Cortex of kidney (tissue), 1 donor: ENCODE data around the gene GRIN1.

ENCODE experiments used
- DNase-seq: peaks from one replicate; lab custom pipeline; 2025; lab: John Stamatoyannopoulos, UW

Gene GRIN1

DNA sequence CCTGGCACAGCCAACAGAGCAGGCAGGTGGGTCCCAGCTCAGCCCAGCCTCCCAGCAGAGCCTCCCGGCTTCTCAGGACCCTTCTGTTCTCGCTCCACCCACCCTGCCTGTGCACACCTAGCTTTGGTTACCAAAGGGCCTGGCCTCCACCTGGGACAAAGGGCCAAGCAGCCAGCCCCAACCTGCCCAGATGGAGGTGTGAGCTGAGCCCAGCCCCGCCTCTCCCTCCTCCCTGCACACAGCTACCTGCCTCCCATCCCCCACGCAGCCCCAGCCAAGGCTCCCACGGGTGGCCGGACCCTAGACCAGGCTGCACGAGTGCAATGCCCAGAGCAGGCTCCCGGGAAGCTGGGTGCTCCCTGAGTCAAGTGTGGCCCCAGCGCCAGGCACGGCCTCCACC is 56.0 kb downstream of the GRIN1 start:
- no peak for DNase-seq

GRCh38 chr9:137195525-137196220 is 56.7 kb downstream of the GRIN1 start:
- DNase-seq, result no peak

GRCh38 chr9:137198051-137198901 is 59.3 kb downstream of the GRIN1 start:
- no peak for DNase-seq

- DNase-seq, result no peak
Measured at GRCh38 chr9:137198902-137199283, 59.9 kb downstream of the GRIN1 start.

- DNase-seq, result no peak
Measured at GRCh38 chr9:137199411-137200121, 60.6 kb downstream of the GRIN1 start.

DNA sequence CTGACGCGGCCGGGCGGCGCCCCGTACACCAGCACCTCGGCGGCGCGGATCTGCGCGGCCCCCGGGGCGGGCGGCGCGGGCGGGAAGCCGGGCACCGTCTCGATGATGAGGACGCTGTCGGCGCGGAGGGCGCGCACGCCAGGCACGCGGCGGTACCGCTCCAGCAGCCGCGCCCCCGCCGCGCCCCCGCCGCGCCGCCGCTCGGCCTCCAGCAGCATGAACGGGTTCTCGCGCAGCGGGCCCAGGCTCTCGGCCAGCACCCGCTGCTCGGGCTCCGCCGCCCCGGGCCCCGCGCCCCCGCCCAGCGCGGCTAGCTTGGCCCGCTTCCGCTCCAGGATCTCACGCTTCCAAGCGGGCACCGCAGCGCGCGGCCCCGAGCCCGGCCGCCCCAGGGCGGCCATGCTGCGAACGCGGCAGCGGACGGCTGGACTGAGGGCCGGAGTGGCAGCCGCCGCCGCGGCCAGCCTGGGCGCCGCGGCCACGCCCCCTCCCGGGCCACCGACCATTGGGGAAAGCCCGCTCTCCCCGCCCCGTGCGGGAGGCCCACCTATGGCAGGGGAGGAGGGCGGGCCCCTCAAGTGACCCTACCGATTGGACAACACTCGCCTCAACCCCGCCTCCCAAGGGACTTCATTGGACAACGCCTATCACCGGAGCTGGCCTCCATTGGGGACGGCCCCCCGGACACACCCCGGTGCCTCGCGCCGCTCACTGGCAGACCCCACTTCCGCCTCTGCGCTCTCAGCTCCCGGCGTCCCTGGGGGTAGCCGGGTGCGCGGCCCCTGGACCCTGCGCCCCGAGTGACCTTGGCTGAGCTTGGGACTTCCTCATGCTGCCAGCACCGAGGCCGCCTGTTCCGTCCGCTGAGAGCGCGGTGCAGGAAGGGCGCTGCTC is 61.6 kb downstream of the GRIN1 start, which contains the start of gene TPRN:
Gene TPRN, minus strand, starts transcription at position 431 of the 894 bp plus-strand sequence. Its CDS starts 30 bp downstream, at position 401.
- peak; percentile 81 for DNase-seq

- no peak for DNase-seq
Measured at GRCh38 chr9:137201205-137201868, 62.4 kb downstream of the GRIN1 start.

DNA sequence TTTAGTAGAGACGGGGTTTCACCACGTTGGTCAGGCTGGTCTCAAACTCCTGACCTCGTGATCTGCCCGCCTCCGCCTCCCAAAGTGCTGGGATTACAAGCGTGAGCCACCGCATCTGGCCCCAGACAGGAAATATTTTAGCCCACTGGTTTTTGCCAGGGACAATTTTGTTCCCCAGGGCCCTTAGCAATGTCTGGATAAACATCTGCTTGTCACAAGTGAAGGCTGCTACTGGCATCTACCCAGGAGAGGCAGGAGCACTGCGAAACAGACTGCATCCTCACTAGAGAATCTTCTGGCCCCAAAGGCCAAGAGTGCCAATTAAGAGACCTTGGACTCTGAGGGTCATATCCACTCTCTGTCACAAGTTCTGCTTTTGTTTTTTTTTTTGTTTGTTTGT is 64.0 kb downstream of the GRIN1 start:
- no peak for DNase-seq

- DNase-seq, result no peak
Measured at GRCh38 chr9:137204731-137205125, 65.8 kb downstream of the GRIN1 start.

DNA sequence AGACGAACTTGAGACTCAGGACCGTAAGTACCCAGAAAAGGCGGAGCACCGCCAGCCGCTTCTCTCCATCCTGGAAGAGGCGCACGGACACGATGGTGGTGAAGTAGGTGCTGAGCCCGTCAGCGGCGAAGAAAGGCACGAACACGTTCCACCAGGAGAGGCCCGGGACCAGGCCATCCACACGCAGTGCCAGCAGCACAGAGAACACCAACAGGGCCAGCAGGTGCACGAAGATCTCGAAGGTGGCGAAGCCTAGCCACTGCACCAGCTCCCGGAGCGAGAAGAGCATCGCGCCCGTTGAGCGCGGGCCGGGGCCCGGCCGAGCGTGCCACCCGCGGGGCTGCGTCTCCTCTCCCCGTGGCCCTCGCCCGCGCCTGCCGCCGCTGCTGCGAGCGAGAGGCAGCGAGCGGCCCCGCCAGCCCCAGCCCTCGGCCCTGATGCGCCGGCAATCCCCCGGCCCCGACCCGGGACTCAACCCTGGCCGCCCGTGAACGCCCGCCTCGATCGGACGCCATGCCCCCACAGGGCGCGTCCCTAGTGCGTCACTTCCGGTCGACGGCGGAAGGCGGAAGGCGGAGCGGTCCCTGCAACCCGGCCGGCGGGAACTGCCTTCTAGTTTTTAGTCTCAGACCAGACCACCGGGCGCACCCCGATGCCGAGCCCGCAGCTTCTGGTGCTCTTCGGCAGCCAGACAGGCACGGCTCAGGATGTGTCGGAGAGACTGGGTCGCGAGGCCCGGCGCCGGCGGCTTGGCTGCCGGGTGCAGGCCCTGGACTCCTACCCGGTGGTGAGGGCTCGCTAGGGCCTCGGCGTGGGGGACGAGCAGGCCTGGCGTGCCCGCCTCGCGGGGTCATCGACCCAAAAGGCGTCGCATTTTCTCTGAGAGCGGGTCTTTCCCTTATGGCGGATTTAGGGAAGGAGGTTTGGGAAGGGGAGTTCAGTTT is 66.4 kb downstream of the GRIN1 start, which contains the start of the genes NDOR1 and TMEM203:
Gene NDOR1, plus strand, starts transcription at position 575 of the 944 bp plus-strand sequence. Its CDS starts 78 bp downstream, at position 653.
Gene TMEM203, minus strand, starts transcription at position 523 of the 944 bp plus-strand sequence. Its CDS starts 234 bp downstream, at position 289.
- DNase-seq, result peak; percentile 61

- no peak for DNase-seq
Measured at GRCh38 chr9:137206602-137207001, 67.6 kb downstream of the GRIN1 start.

DNA sequence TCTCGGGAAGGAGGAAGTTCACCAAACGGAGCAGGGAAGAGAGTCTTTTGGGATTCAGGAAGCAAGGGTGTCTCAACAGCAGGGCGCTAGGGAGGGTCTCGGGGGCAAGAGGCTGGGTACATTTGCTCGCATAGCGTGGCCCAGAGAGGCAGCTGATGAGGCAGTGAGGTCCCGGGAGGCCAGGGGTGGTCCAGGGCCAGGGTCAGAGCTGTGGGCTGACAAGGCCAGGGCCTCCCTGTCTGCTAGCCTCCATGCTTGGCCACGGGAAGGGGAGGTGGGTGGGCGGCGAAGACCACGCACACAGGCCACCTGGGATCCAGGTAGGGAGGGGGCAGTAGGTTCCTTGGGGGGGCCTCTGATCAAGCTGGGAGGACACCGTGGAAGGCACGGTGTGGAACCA is 72.6 kb downstream of the GRIN1 start:
- DNase-seq, result no peak

DNA sequence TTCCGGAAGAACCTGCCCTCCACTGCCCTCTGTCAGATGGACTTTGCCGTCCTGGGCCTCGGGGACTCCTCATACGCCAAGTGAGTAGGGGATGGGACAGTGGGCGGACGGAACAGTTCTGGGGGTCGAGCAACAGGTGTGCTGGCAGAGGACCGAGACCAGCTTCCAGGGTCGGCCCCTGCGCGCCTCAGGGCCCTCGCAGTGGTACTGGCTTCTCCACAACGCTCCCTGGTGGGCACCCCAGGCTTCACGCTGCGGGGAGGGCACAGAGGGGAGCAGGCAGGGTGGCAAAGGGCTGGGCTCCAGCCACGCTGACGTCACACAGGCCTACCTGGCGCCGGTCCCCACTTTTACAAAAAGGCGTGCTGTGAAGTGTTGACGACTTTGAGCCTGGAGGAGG is 73.6 kb downstream of the GRIN1 start:
- no peak for DNase-seq

GRCh38 chr9:137213160-137214060 is 74.5 kb downstream of the GRIN1 start:
- no peak for DNase-seq

- DNase-seq, result no peak
Measured at GRCh38 chr9:137214620-137215019, 75.7 kb downstream of the GRIN1 start.

- DNase-seq, result no peak
Measured at GRCh38 chr9:137215196-137215986, 76.4 kb downstream of the GRIN1 start.

- no peak for DNase-seq
Measured at GRCh38 chr9:137216188-137216965, 77.4 kb downstream of the GRIN1 start.
